GM21717 (cell line): ENCODE data around the gene TRIM58.

Experiments
- ATAC-seq: cut with Tn5 transposase; IDR thresholded peaks from one replicate; pipeline ENCODE4 v1.9.1; 2021; ENCODE audit warnings: mild to moderate bottlenecking, moderate library complexity; ENCODE audit not compliant: unreplicated experiment

Gene TRIM58, protein sequence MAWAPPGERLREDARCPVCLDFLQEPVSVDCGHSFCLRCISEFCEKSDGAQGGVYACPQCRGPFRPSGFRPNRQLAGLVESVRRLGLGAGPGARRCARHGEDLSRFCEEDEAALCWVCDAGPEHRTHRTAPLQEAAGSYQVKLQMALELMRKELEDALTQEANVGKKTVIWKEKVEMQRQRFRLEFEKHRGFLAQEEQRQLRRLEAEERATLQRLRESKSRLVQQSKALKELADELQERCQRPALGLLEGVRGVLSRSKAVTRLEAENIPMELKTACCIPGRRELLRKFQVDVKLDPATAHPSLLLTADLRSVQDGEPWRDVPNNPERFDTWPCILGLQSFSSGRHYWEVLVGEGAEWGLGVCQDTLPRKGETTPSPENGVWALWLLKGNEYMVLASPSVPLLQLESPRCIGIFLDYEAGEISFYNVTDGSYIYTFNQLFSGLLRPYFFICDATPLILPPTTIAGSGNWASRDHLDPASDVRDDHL

DNA sequence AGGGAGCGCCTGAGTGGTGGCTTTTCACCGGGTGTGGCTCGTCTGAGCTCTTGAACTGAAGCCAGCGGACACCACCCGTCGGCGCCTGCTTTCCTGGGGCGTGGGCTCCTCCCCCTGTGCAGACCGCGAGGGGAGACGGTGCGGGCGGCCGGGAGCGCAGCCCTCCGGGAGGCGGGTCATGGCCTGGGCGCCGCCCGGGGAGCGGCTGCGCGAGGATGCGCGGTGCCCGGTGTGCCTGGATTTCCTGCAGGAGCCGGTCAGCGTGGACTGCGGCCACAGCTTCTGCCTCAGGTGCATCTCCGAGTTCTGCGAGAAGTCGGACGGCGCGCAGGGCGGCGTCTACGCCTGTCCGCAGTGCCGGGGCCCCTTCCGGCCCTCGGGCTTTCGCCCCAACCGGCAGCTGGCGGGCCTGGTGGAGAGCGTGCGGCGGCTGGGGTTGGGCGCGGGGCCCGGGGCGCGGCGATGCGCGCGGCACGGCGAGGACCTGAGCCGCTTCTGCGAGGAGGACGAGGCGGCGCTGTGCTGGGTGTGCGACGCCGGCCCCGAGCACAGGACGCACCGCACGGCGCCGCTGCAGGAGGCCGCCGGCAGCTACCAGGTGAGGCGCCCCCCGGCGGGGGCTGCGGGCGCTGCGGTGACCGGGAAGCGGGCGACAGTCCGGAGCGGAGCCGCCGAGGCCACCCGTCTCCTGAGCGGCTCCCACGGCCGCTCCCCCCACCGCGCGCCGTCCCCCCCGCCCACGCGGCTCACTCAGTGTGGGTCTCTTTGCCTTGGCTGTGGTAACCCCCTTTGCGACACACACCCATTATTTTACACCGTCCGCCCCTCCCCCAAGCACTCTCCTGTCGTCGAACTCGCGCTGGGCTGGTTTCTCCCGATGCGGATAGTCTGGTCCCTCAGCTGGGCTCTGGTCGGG, at the start of gene TRIM58:
Gene TRIM58, plus strand, starts transcription at position 119 of the 916 bp plus-strand sequence. Its CDS starts 60 bp downstream, at position 179.
- no peak for ATAC-seq

DNA sequence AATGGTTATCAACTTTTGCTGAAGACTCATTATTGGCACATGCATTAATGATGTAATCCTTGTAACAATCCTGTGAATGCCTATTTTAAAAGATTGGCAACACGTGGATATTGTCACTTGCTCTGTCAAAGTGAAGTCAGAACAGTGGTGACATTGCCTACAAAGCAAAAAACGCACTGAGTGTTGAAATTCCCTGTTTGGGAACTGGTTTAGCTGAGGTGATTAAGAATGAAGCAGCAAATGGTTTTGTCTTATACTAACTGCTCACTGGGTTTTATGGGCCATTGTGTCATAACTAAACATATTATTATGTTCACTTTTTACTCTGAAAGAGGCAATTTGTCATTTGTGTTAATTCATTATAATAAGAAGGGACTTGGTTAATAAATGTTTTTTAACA, 44.4 kb upstream of the TRIM58 start:
- ATAC-seq = no peak

DNA sequence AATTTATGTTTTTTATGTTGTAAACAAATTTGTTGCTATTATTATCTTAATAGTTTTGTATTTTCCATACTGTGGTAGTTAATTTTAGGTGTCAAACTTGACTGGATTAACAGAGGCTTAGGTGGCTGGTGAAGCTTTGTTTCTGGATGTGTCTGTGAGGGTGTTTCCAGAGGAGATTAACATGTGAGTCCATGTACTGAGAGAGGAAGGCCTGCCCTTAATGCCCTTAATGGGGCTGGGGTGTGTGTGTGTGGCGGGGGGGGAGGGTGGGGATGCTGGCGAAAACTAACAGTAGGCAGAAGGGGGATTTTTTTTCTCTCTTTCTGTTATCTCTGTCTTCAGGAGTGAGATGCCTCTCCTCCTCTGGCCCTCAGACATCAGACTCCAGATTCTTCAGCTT, 34.9 kb upstream of the TRIM58 start:
- no peak for ATAC-seq

DNA sequence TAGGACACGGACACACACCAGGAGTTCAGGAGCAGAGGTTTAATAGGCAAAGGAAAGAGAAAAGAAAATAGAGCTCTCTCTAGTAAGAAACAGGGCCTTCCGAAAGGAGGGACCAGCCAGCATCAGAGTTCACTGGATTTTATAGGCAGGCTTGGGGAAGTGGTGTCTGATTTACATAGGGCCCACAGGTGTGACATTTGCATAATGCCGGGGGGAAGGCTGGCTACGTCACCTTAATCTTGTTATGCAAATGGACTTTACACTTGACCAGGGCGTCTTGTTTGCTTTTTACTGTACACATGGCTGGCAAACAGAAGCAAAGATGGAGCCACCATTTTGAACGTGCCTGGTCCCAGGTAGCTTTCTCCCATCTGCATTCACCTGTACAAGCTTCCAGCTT, 33.0 kb upstream of the TRIM58 start, which contains the start of gene OR14A16:
Gene OR14A16, minus strand, starts transcription at position 97 of the 400 bp plus-strand sequence. CDS start 8,390 bp downstream, outside the sequence.
- no peak for ATAC-seq

DNA sequence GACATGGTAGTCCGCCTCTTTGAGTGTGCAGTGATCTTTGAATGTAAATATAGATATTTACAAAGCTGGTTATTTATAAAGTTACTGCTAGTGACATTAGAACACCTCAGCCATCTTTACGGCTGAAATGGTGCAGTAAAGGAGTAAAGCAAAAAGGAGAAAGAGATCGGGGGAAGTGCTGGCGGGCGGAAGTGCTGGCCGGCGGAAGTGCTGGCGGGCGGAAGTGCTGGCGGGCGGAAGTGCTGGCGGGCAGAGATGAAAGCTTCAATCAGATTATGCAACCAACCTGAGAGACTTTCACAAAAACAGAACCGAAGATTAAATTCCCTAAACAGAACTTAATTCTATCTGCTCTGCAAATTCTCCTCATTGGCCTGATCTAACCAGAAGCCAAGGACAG, 31.6 kb upstream of the TRIM58 start:
- ATAC-seq = no peak

DNA sequence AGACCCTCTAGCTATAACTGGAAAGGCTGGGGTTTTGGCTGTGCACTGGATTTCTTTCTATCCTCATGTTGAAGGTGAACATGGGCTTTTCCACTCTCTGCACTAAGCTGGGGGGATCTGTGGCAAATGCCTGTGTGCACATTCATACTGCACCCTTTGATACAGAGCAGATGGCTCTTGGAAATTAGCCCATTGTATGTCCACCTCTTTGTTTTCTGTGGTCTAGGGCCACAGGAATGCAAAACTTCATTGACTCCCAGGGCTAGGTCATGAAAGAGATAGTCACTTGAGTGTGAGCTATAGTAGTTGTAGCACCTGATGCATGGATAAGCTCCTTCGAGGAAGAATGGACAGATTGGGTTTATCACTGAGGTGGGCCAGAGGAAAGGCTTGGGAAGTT, 27.3 kb upstream of the TRIM58 start:
- ATAC-seq = no peak

DNA sequence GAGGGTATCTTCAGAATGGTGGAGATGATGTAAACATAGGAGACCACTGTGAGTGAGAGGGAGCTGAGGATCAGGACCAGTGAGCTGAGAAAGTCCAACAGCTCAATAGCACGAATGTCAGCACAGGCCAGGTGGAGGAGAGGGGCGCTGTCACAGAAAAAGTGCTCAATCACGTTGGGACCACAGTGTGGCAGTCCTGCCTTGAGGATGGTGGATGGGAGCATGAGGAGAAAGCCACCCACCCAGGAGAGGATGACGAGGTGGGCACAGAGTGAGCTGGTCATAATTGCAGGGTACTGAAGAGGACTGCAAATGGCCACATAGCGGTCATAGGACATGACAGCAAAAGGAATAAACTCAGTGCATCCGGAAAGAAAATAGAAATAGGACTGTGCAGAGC, 23.4 kb upstream of the TRIM58 start:
- no peak for ATAC-seq

DNA sequence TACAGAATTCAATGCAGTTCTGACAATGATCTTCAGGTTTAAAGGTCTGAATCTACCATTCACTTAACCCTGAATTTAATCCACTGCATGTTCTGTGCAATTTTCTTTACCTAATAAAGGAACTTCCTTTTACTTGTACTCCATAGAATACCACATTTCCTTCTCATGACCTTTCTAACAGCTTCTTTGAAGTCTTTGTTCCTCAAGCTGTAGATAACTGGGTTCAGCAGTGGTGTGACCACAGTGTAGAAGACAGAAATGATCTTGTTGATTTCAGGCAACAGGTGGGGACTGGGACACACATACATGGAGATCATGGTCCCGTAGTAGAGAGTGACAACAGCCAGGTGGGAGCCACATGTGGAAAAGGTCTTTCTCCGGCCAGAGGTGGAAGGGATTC, 16.2 kb upstream of the TRIM58 start:
- ATAC-seq = no peak

DNA sequence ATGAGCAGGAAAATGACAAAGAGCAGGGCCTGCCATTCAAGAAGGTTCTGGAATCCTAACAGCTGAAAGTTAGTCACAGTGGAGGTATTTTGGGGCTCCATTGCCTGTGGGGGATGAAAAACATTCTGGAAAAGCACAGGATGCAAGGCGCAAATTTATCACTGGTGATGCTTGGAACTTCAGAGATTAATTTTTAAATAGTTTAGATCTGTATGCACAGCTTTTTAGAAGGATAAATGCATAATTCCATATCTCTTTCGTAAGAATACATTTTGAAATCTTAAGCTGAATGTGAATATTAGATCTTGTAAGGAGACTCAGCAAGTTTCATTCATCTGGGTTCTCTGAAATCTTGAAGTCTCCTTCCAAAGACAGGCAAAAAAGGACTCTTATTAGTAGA, 15.2 kb upstream of the TRIM58 start, which contains the start of gene OR11L1:
Gene OR11L1, minus strand, starts transcription at position 101 of the 400 bp plus-strand sequence. Its CDS starts 0 bp downstream, at position 101.
- no peak for ATAC-seq

DNA sequence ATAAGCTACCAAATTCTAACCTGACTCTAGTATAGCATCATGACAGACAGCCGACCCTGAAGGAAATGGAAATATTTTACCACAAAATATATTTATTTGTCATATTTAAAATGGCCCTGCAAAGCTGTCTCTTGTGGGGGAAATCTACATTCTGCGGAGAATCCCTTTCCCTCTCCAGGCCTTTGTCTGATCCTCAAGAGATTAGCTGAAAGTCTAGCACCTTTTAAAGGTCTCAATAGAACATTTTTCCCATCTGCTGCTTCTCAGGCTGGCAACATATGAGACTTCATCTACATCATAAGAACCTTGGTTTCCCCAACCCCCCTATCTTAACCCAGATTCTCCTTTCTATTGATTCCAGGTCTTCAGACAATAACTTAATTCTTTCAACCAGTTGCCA, 13.6 kb upstream of the TRIM58 start:
- no peak for ATAC-seq

DNA sequence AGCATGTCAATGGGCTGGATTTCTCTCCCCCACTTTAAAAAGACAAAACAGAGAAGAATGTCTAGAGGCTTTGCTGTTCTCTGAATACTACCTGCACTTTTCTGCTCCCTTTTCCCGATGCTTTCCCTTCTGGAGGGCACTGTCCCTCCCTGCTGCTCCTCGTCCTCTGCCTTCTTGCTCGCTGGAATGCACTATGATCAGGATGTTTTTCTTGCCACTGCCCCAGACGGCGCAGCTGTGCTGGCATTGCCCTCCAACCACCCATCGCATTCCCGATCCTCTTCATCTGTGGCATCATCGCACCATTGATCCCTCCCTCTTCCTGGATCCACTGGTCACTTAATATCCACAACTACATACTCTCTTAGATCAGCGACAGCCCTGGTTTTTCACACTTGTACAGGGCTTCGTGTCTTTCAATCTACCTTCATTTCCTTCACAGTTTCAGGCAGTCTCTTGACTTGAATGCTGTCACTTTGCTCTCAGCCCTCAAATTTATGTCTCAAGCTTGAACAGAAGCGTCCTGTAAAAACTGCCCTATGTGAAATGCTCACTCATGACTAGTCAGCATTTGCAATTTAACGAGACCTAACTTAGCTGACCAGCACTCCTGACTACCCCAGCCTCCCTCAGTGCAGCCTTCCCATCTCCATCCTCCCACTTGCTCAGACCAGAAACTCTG, 11.8 kb upstream of the TRIM58 start:
- ATAC-seq = no peak

DNA sequence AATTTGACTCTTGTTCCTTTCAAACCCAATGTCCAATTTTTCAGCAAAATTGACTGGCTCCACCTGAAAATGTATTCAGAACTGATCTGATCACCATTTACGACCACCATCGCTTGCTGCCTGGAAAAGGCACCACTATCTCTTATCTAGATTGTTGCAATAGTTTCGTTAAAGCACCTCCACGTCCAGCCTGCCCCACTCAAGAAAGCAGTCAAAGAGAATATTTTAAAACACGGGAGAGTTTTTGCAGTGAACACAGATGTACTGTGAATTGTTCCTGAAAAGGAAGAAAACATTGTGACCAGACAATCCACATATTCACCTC, 11.3 kb upstream of the TRIM58 start:
- no peak for ATAC-seq

DNA sequence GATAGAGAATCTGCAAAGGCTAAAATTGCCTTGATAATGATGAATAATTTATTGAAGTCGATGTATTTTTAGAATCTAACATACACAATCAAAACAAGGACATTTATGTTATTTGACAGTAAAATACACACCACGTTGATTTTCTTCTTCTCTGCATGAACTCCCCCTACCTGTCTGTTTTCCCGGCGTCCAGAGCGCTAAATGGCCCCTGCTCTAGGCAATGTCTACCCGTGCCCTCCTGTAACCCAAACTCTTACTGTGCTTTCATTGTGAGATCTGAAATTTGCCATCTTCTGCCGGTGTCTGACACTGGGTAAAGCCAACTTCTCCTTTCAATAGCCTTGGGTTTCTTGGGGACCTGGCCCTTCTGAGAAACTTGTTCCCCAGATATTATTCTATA, 8.6 kb upstream of the TRIM58 start:
- no peak for ATAC-seq

DNA sequence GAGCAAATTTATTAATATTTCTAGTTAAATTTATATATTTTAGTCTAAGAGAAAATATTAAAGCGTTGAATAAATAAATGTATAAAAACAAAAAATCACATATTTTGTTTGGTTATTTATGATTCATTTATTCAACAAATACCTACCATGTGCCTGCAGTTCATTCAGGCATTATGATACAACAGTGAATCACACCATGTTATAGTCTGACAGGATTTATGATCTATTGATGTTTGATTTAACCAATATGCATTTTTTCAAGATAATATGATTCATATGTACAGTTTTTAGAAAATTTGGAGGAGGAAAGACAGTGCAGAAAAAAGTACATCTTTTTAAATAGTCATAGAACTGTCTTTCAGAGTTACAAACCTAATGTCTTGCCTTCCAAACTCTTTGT, 7.4 kb upstream of the TRIM58 start:
- ATAC-seq = no peak

DNA sequence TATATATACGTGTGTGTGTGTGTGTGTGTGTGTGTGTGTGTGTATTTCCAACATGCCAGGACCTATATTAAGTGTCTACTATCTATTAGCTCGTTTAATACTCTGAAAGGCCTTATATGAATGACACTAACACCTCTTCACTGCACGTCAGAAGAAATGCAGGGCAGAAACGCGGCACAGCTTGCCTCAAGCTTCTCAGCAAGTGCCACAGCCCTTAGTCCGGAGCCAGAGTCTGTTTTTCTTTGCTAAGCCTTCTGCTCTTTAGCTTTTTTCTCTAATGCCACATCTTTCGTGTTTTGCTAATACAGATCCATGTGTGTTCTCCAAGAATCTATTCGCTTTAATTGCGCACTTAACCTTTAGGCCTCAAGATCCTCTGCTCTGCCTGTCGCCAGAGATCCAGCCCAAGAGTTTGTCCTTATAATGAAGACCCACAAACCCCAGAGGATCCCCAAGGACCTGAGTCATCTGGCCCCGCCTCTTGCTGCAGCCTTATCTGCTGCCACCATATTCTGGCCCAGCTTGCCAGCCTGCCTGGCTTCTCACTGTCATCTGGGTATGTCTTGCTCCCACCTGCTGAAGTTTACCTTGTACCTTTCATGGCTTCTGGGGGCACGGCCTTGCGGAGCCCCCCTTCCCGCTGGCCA, 2.0 kb upstream of the TRIM58 start:
- no peak for ATAC-seq

DNA sequence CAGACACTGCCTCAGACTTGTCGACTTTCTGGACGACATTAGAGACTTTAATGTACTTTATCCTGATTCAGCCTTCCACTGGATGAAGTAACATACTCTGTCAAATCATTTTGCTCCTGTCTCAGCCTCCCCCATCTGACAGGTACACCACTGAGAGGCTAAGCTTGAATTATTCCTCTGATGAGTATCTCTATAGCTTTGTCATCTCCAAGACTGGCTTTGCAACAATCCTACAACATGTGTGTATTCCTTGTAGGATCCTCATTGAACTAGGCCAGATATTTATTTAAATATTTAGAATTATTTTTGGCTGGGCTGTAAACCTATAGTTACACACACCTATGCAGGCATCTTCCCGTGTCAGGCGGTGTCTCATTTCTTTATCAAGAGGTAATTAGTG, 1.1 kb upstream of the TRIM58 start:
- ATAC-seq = no peak

DNA sequence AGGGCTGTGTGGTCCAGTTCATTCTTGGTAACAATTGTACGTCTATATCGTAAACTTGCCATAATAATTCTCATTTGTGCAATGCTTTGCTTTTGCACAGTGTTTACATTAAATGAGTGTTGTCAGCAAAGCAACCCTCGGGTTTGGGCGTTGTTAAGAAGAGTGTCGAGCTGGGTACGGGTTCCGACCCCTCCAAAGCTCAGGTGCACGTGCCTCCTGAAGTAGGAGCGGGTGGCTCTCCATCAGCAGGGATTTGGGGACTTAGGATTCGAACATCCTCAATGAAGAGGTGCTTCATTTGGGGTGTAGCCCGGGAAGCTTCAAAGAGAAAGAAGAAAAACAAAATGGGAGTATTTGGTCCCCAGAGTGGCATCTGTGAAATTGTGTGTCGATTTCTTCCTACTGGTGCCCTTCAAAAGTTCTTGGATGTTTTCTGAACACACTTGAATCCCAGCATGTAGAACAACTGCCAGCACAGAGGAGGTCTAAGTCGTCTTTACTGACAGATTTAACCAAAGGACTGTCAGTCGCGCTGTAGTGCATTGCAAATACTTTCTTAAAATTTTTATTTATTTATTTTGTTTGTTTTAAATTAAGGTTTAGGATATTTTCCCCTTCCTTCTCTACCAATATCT, 1.1 kb downstream of the TRIM58 start:
- no peak for ATAC-seq

DNA sequence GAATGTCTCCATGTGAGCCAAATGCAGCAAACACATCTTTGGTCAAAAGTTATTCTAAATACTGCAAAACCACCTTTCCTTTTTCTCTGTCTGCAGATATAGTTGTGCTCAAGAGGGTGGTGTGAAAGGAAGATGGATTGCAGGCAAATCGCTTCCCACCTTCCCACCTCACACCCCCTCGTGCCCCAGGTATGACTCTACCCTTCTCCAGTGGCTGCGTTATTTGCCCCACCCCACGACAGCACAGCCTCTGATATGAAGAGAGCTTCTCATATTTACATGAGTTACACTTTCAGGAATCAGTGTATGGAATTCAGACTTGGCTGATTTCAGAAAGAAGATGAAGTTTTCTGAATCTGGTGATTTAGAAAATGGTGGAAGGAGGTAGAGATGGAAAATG, 5.8 kb downstream of the TRIM58 start:
- no peak for ATAC-seq

DNA sequence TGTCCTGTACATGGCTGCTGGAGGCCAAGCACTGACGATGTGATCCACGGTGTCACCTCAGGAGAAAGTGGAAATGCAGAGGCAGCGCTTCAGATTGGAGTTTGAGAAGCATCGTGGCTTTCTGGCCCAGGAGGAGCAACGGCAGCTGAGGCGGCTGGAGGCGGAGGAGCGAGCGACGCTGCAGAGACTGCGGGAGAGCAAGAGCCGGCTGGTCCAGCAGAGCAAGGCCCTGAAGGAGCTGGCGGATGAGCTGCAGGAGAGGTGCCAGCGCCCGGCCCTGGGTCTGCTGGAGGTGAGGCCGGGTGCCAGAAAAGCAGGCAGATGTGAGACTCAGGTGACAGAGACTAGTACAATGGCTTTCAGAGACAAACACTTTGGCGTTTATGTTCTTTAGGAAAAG, 7.7 kb downstream of the TRIM58 start:
- no peak for ATAC-seq

DNA sequence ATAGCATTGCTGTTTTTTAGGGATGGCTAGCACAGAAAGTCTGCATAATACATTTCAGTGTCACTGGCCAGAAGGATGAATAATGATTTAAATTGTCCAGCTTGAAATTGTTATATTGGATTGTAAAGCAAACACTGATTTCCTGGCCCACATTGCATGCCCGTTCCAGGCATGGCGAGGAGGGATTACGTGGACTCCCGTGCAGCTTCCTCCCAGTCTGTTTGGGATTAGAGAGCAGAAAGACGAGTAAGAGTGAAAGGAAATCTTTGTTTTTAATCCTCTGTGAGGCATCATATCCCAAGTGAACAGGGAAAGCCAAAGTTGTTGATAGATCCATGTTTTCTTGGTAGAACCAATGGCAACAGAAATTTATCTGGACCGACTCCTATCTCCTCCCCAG, 8.4 kb downstream of the TRIM58 start:
- ATAC-seq = no peak
